C4-2B (cell line): ENCODE data around the gene POLE2.
"Not testable (repeated sequence)": the region's sequence is repeated elsewhere in the genome, so short reads cannot be mapped to it uniquely, and the experiment has no call there.

Experiments used
- H3K27ac ChIP-seq: fragments of 450-650 bp; 2 replicates; pipeline ENCODE4 v1.5.1; 2017
- CTCF ChIP-seq: fragments of 450-650 bp; conservative IDR thresholded peaks from 2 replicates; pipeline ENCODE4 v1.5.1; 2017; ENCODE audit warnings: mild to moderate bottlenecking
- ZFX ChIP-seq: fragments of 450-650 bp; IDR thresholded peaks from 2 replicates; pipeline ENCODE4 v1.6.1; 2017

The POLE2 gene

GRCh38 chr14:49679271-49679670, 8.7 kb downstream of the POLE2 start:
- TF ChIP-seq CTCF (no peak), ZFX (no peak)
- H3K27ac ChIP-seq, result no peak overlapping the region

- no peak overlapping the region for H3K27ac ChIP-seq
- TF ChIP-seq CTCF, result no peak
- TF ChIP-seq ZFX, result no peak
Observed at GRCh38 chr14:49677643-49678042, 10.4 kb downstream of the POLE2 start.

- H3K27ac ChIP-seq, result no peak overlapping the region
- TF ChIP-seq CTCF, result no peak
- no peak for TF ChIP-seq ZFX
Observed at GRCh38 chr14:49673586-49673985, 14.4 kb downstream of the POLE2 start.

GRCh38 chr14:49670475-49670874, 17.5 kb downstream of the POLE2 start:
- no peak for TF ChIP-seq ZFX
- no peak for TF ChIP-seq CTCF
- H3K27ac ChIP-seq, result no peak overlapping the region

GRCh38 chr14:49659526-49660455, 28.2 kb downstream of the POLE2 start:
- TF ChIP-seq CTCF (no peak), ZFX (no peak)
- H3K27ac ChIP-seq, result no peak overlapping the region

- H3K27ac ChIP-seq, result not testable (repeated sequence)
Observed at GRCh38 chr14:49657500-49657899, 30.5 kb downstream of the POLE2 start.

- TF ChIP-seq ZFX, result no peak
- no peak for TF ChIP-seq CTCF
Observed at GRCh38 chr14:49654511-49654910, 33.5 kb downstream of the POLE2 start.

GRCh38 chr14:49653508-49653907, 34.5 kb downstream of the POLE2 start:
- TF ChIP-seq CTCF, result no peak
- no peak for TF ChIP-seq ZFX
- H3K27ac ChIP-seq, result no peak overlapping the region

More at GRCh38 chr14:49654511-49654910, 33.5 kb downstream of the POLE2 start:
- H3K27ac ChIP-seq, result no peak overlapping the region
